Stomach (tissue), 4 donors: ENCODE measurements around the gene KIF14.

Source experiments
- EP300 ChIP-seq: sonication (generic); formaldehyde crosslinking; IDR thresholded peaks from one replicate; pipeline ENCODE4 v1.6.1; 2017; ENCODE audit warnings: antibody characterized with exemption
- TF ChIP-seq, protein P1 (sequence below), 7 experiments: fragments of 450-650 bp in 4 of 7; fragments of 200-600 bp in 3 of 7; sonication (generic) in 3 of 7; IDR thresholded peaks; one replicate each; pipeline ENCODE4 v1.5.1; 2016 to 2019; ENCODE audit warnings: antibody characterized with exemption in 7 of 7, control low read depth in 2 of 7, mild to moderate bottlenecking in 1 of 7

DNA sequence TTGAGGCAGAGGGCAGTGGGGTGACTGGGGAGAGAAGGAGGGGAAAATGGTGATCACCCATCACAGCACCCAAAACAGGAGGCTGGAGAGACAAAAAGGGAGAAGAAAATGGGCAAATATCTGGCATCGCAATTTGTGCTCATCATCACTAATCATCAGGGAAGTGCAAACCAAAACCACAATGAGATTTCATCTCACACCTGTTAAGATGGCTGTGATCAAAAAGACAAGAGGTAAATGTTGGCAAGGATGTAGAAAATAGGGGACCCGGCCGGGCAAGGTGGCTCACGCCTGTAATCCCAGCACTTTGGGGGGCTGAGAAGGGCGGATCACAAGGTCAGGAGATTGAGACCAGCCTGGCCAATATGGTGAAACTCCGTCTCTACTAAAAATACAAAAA, 74.0 kb downstream of the KIF14 start:
- TF ChIP-seq EP300, result no peak
- TF ChIP-seq, protein P1, sequence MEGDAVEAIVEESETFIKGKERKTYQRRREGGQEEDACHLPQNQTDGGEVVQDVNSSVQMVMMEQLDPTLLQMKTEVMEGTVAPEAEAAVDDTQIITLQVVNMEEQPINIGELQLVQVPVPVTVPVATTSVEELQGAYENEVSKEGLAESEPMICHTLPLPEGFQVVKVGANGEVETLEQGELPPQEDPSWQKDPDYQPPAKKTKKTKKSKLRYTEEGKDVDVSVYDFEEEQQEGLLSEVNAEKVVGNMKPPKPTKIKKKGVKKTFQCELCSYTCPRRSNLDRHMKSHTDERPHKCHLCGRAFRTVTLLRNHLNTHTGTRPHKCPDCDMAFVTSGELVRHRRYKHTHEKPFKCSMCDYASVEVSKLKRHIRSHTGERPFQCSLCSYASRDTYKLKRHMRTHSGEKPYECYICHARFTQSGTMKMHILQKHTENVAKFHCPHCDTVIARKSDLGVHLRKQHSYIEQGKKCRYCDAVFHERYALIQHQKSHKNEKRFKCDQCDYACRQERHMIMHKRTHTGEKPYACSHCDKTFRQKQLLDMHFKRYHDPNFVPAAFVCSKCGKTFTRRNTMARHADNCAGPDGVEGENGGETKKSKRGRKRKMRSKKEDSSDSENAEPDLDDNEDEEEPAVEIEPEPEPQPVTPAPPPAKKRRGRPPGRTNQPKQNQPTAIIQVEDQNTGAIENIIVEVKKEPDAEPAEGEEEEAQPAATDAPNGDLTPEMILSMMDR (IDR thresholded peaks at IDR 0.05), result no peak
